Gastroesophageal sphincter (tissue), 3 donors: Measurements from ENCODE around the gene CHRNA9.

Source experiments
- CTCF ChIP-seq, 4 experiments: fragments of 200-600 bp in 2 of 4; fragments of 450-650 bp in 2 of 4; sonication (generic) in 1 of 4; IDR thresholded peaks; one replicate each; pipeline ENCODE4 v1.5.1; 2017 to 2019; ENCODE audit warnings: antibody characterized with exemption in 4 of 4, mild to moderate bottlenecking in 2 of 4, moderate library complexity in 2 of 4
- POLR2A ChIP-seq, 2 donors: fragments of 450-650 bp; IDR thresholded peaks; one replicate each; pipeline ENCODE4 v1.6.1; 2017; ENCODE audit warnings: antibody characterized with exemption in 2 of 2, mild to moderate bottlenecking in 2 of 2, moderate library complexity in 1 of 2
- POLR2AphosphoS5 ChIP-seq: sonication (generic); formaldehyde crosslinking; IDR thresholded peaks from one replicate; pipeline ENCODE4 v1.6.1; 2017; ENCODE audit warnings: antibody characterized with exemption

GRCh38 chr4:40350627-40351227 lies 15.6 kb downstream of the CHRNA9 start:
- TF ChIP-seq CTCF (IDR thresholded peaks at IDR 0.05) = no peak
- no peak for TF ChIP-seq POLR2A (IDR thresholded peaks at IDR 0.05)
- TF ChIP-seq POLR2AphosphoS5 = no peak
